Activated T-helper 1 cell treated with anti-CD3 and anti-CD28 coated beads, Interleukin-2, amount 50 U/mL, for 16 hours (primary cell): ENCODE data around the gene RAI1.

Experiments used
- DNase-seq, 2 donors: peaks; one replicate each; pipeline ENCODE4 v3.0.0-alpha.2; 2020; ENCODE audit warnings: low read depth in 1 of 2, low spot score in 1 of 2

The RAI1 gene

GRCh38 chr17:17729620-17730249, 48.5 kb downstream of the RAI1 start:
- peak in 1 of 2 donors; percentile 27 for DNase-seq

GRCh38 chr17:17730250-17730935, 49.1 kb downstream of the RAI1 start:
- no peak for DNase-seq

- no peak for DNase-seq
These were observed 51.2 kb downstream of the RAI1 start for GRCh38 chr17:17732444-17732843.

- DNase-seq = no peak
These were observed 51.8 kb downstream of the RAI1 start for GRCh38 chr17:17732892-17733670.

DNA sequence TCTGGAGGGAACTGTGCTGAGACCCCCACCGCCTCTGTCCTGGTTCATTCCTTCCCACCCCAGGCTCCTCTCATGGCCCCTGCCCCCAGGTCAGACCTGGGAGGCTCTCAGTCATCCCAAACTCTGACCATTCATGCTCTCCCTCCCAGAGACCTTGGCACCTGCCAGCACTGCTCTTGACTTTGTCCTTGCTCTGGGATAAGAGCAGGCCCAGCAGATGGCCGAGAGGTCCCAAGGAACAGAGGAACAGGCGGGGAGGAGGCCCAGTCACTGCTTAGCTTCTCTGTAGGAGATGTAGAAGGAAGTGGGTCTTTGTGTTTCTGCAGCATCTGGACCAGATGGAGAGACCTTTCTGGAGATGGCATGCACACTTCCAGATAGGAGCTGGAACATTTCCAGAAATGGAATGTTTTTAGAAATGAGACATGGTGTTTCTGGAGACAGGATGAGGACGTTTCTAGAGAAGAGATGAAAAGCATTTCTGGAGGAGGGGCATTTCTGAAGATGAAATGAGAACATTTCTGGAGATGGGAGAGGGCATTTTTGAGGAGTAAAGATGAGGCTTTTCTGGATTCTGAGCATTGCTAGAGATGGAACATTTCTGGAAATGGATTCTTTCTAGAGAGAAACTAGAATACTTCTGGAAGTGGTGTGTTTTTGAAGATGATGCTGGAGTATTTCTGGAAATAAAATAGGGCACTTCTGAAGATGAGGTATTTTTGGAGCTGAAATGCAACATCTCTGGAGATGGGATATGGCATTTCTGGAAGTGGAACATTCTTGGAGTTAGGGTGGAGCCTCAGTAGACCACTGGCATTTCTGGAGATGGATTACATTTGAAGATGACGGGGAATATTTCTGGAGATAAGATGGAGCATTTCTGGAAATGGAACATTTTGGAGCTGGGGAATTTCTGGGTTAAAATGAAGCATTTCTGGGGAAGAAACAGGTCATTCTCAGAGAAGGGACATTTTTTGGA, 55.2 kb downstream of the RAI1 start:
- DNase-seq = no peak

GRCh38 chr17:17737961-17738894, 57.0 kb downstream of the RAI1 start:
- no peak for DNase-seq

DNA sequence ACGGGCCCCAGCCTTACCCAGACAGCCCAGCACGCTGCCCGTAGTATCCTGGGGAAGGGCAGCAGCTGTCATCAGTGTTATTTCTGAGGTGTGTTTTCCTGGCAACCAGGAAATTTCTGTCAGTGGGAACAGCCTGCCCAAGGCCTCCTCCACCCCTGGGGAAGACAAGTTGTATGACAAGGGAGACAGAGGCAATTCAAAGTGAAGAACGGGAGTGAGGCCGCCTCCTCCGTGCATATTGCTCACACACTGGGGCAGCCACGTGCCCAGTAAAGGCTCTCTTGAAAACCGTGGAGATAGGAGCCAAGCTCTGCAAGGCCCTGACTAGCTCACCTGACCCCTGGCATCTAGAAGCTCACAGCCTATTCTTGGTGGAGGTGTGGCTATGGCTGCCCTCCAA, 57.6 kb downstream of the RAI1 start:
- DNase-seq = no peak

GRCh38 chr17:17739388-17740066, 58.3 kb downstream of the RAI1 start:
- DNase-seq = no peak

GRCh38 chr17:17740615-17741348, 59.5 kb downstream of the RAI1 start:
- DNase-seq = peak in 1 of 2 donors; percentile 27

- no peak for DNase-seq
These were observed 60.2 kb downstream of the RAI1 start for GRCh38 chr17:17741349-17742023.

GRCh38 chr17:17742133-17742621, 60.9 kb downstream of the RAI1 start:
- DNase-seq = no peak

GRCh38 chr17:17742688-17743390, 61.6 kb downstream of the RAI1 start:
- no peak for DNase-seq

GRCh38 chr17:17743391-17744112, 62.3 kb downstream of the RAI1 start:
- no peak for DNase-seq

DNA sequence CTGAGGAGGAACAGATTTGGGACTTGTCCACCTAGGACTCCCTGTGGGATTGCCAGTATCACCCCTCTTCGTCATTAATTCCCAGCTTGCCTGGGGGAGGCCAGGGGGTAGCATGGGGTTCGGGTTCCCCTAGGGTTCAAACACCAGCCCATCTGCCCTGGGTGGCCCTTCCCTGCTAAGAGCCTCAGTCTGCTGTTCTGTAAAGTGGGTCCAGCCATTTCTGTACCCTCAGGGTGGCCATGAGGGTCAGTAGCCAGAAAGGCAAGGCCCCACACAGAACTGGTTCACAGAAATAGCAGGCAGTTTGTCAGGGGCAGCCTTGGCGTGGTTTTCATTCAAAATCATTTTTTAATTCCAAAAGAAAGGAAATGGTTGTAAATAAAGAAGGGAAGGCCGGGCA, 62.9 kb downstream of the RAI1 start:
- DNase-seq = no peak

DNA sequence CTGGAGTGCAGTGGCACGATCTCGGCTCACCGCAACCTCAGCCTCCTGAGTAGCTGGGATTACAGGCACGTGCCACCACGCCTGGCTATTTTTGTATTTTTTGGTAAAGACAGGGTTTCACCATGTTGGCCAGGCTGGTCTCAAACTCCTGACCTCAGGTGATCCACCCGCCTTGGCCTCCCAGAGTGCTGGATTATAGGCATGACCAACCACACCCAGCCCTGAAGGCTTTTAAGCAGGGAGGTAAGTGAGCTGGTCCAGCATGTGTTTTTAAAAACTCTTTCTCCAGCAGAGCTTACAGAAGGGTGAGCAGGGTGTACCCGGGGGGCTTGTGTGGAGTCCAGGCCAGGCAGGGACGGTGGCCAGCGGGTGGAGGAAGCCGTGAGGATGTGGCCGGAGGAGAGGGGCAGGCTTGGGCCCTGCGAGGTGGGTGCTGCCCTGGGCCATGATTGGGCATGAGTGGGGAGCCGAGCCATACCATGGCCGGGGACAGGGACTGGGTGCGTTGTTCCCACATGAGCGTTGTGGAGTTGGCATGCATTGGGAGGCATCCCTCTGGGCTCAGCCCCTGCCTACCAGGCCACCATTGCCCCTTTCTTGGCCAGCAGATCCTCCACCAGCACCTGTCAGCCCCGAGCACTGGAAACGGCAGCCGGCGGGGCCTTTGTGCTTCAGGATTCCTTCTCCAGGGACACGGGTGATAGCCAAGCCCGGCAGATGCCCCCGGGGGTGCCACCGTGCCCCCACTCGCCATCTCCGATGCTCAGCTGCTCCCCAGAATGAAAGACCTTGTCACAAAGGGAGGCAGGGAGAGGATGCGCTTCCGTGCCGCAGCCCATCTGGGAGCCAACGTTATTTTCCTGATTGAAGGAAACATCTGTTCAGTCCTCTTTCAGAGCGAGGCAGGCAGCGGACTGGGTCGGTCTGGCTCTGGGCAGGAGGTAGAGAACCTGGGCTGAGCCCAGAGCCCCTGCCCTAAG, 64.5 kb downstream of the RAI1 start:
- no peak for DNase-seq
